ENCODE data around the gene SLC18A3. TPM values are rescaled to one million over a fixed set of nuclear protein-coding genes. Genes with fewer than 3 reads are reported as not detected.

SLC18A3 gene
- total RNA-seq, 2 donors from 2014 or later: not detected

DNA sequence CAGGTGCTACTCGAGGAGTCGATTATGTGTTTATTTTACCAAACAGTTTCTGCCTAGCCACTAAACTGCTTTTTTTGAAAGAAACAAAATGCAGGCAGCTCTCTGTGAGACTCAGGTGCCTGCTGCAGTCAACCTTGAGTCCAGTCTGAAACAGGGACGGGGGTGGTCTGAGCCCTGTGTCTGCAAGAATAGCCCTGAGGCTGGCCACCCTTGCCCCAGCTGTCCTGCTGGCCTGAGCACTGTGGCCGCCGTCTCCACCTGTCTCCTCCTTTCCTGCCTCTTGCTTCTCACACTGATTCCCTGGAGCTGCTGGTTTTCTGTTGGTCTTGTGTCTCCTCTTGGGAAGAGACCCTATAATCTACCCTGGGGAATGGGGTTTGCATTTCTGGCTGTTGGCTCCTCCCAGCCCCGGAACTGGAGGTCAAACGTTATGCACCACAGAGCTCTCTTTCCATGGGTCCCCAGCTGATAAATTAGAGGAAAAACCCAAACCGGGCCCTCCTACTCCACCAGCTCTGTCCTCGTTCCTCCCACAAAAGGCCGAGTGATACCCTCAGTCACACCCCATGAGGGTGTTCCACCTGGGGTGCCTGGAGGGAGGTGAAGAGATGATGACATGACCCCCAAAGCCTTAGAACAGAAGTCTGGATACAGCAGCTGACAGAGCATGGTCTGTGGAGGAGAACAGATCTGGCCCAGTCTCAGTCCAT, 15.0 kb upstream of the SLC18A3 start:
- no peak for DNase-seq (ENCODE audit: low spot score)
- Histone ChIP-seq H3K36me3 (no peaks in the 10 kb centered on the region), H3K27ac (no peak overlapping the region), H3K4me3 (no peak overlapping the region), H3K27me3 (replicated peaks; ENCODE audit: insufficient read depth) (no peaks in the 10 kb centered on the region), H3K9me3 (no peaks in the 10 kb centered on the region), H3K4me1 (replicated peaks) (no peaks in the 10 kb centered on the region)
- no peak for TF ChIP-seq POLR2AphosphoS5 (IDR thresholded peaks at IDR 0.05)
- TF ChIP-seq, protein P1, sequence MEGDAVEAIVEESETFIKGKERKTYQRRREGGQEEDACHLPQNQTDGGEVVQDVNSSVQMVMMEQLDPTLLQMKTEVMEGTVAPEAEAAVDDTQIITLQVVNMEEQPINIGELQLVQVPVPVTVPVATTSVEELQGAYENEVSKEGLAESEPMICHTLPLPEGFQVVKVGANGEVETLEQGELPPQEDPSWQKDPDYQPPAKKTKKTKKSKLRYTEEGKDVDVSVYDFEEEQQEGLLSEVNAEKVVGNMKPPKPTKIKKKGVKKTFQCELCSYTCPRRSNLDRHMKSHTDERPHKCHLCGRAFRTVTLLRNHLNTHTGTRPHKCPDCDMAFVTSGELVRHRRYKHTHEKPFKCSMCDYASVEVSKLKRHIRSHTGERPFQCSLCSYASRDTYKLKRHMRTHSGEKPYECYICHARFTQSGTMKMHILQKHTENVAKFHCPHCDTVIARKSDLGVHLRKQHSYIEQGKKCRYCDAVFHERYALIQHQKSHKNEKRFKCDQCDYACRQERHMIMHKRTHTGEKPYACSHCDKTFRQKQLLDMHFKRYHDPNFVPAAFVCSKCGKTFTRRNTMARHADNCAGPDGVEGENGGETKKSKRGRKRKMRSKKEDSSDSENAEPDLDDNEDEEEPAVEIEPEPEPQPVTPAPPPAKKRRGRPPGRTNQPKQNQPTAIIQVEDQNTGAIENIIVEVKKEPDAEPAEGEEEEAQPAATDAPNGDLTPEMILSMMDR (IDR thresholded peaks at IDR 0.05): no peak
- intact Hi-C loops (cut with DNase I): no loop called here
- 63% methylated on average over 10 of the region's 10 CpGs for WGBS

DNA sequence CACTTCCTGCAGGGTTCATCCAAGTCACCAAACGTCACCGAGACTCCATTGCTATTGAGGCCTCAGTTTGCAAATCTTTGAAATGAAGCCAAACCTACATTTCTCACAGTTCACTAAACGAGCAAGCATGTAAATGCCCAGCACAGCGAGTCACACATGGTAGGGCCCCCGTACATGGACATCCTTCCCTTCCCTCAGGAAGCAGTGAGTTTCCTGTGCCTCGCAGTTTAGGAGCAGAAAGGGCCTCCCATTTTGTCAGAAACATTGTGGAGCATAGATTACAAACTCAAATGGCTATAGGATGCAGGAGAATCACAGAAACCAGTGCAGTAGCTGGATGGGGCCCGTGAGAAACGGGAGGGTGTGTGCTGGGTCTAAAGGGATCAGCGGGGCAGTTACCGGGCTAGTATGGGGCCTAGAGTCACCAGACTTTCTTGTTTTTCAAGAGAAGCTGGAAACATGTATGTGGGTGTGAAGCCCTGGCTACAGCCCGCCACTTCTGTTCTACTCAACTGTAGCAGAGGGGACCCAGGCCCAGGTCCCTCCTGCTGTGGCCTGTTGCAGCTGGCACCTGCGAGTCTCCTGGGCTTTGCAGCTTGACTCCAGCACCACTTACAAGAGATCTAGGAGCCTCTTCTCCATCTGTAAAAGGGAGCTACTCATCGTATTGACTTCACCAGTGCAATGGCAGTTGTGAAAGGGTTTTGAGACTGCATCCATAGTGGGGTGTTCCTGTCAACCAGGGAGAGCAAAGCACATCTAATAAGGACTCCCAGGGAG, 14.2 kb upstream of the SLC18A3 start:
- Histone ChIP-seq H3K27me3 (replicated peaks; ENCODE audit: insufficient read depth) (no peaks in the 10 kb centered on the region), H3K27ac (no peak overlapping the region), H3K4me3 (no peak overlapping the region), H3K36me3 (no peaks in the 10 kb centered on the region), H3K9me3 (no peaks in the 10 kb centered on the region), H3K4me1 (replicated peaks) (no peaks in the 10 kb centered on the region)
- no peak for TF ChIP-seq POLR2A (IDR thresholded peaks at IDR 0.05)
- TF ChIP-seq, protein P1 (IDR thresholded peaks at IDR 0.05): no peak
- TF ChIP-seq POLR2AphosphoS5 (IDR thresholded peaks at IDR 0.05): no peak
- intact Hi-C loops (cut with DNase I): no loop called here
- 68% methylated on average over 13 of the region's 13 CpGs for WGBS
- no peak for DNase-seq (ENCODE audit: low spot score)

DNA sequence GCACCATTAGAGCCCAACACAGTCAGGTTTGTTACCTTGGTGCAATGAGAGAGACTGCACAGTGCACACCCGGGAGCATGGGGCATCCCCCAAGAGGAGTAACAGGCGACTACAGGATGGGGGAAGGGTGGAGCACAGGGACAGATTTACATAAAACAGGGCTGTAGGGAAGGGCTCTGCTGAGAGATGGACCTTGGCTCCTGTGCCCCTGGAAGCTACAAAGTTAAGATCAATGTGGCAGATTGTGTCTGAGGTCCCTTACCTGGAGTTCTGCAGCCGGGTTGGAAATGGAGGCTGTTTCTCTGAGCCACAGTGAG, 13.7 kb upstream of the SLC18A3 start:
- Histone ChIP-seq H3K36me3 (no peaks in the 10 kb centered on the region), H3K27ac (no peak overlapping the region), H3K4me1 (replicated peaks) (no peaks in the 10 kb centered on the region), H3K4me3 (no peak overlapping the region), H3K27me3 (replicated peaks; ENCODE audit: insufficient read depth) (no peaks in the 10 kb centered on the region), H3K9me3 (no peaks in the 10 kb centered on the region)
- TF ChIP-seq, protein P1 (IDR thresholded peaks at IDR 0.05): no peak
- TF ChIP-seq POLR2AphosphoS5 (IDR thresholded peaks at IDR 0.05) (no peak), POLR2A (IDR thresholded peaks at IDR 0.05) (no peak)
- DNase-seq (ENCODE audit: low spot score): no peak
- 33% methylated on average over 3 of the region's 3 CpGs for WGBS
- intact Hi-C loops (cut with DNase I): no loop called here

DNA sequence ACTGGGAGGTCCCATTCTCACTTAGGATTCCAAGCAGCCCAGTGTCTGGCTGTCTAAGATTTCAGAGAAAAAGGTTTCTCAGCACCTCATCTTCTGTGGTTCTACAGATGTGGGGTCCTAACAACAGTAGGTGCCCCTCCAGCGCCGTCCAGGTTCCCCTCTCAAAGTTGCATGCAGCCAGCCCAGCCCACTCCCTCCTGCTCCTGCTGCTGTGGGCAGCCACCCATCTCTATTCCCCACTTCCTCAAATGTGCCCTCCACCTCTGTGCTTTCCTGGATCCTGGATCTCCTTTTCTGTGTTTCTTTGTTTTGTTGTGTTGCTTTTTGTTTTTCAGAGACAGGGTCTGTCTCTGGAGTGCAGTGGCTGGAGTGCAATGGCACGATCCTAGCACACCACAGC, 13.3 kb upstream of the SLC18A3 start:
- TF ChIP-seq POLR2AphosphoS5 (IDR thresholded peaks at IDR 0.05): no peak
- TF ChIP-seq POLR2A (IDR thresholded peaks at IDR 0.05): no peak
- TF ChIP-seq, protein P1 (IDR thresholded peaks at IDR 0.05): no peak
- Histone ChIP-seq H3K4me3 (no peak overlapping the region), H3K36me3 (no peaks in the 10 kb centered on the region), H3K27ac (no peak overlapping the region), H3K4me1 (replicated peaks) (no peaks in the 10 kb centered on the region), H3K9me3 (no peaks in the 10 kb centered on the region), H3K27me3 (replicated peaks; ENCODE audit: insufficient read depth) (no peaks in the 10 kb centered on the region)
- 74% methylated on average over 3 of the region's 3 CpGs for WGBS
- intact Hi-C loops (cut with DNase I): no loop called here
- no peak for DNase-seq (ENCODE audit: low spot score)
